Measurements from ENCODE around the gene NF2.

Gene NF2

GRCh38 chr22:29726512-29727130 lies 123.2 kb downstream of the NF2 start:
- Histone ChIP-seq H3K4me1 (peaks cover 10% of the 10 kb centered on the region), H3K27me3 (no peaks in the 10 kb centered on the region; the same call in 1 of the 2 replicates), H3K36me3 (no peaks in the 10 kb centered on the region), H3K4me3 (ENCODE audit: low read depth, low read length) (no peak overlapping the region), H3K9me3 (no peaks in the 10 kb centered on the region)
- no peak for DNase-seq
- no peak for TF ChIP-seq CTCF (IDR thresholded peaks at IDR 0.05; ENCODE audit: low read depth, low read length)

DNA sequence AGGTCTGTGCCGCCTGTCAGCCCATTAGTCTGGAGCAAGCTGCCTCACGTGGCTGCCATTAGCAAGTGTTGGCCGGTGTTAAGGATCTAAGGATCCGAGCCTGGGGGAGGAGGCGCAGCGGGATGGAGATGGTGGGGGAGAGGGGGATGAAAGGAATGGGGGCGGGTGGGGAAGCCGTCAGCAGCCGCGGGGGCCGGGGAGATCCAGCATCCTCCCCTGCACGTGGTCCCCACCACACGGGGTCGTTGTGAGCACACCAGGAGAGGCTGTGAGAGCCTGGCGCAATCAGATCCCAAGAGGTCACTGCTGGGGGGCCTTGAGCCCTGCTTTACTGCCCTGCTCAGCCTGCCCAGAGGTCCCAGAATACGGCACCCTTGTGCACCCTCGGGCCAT lies 123.7 kb downstream of the NF2 start:
- Histone ChIP-seq H3K4me1 (peaks cover 5% of the 10 kb centered on the region), H3K4me3 (ENCODE audit: low read depth, low read length) (no peak overlapping the region), H3K27me3 (no peaks in the 10 kb centered on the region), H3K9me3 (no peaks in the 10 kb centered on the region), H3K36me3 (no peaks in the 10 kb centered on the region)
- peak; percentile 81 for DNase-seq
- TF ChIP-seq CTCF (IDR thresholded peaks at IDR 0.05; ENCODE audit: low read depth, low read length) = peak; percentile 55

- no peak for TF ChIP-seq CTCF (IDR thresholded peaks at IDR 0.05; ENCODE audit: low read depth, low read length)
- no peak overlapping the region for H3K4me3 ChIP-seq (ENCODE audit: low read depth, low read length)
- H3K4me1 ChIP-seq = peaks cover 14% of the 10 kb centered on the region
- no peaks in the 10 kb centered on the region for H3K9me3 ChIP-seq
- DNase-seq = no peak
- no peaks in the 10 kb centered on the region for H3K27me3 ChIP-seq
- no peaks in the 10 kb centered on the region for H3K36me3 ChIP-seq
These were observed 125.7 kb downstream of the NF2 start for GRCh38 chr22:29729161-29729560.

DNA sequence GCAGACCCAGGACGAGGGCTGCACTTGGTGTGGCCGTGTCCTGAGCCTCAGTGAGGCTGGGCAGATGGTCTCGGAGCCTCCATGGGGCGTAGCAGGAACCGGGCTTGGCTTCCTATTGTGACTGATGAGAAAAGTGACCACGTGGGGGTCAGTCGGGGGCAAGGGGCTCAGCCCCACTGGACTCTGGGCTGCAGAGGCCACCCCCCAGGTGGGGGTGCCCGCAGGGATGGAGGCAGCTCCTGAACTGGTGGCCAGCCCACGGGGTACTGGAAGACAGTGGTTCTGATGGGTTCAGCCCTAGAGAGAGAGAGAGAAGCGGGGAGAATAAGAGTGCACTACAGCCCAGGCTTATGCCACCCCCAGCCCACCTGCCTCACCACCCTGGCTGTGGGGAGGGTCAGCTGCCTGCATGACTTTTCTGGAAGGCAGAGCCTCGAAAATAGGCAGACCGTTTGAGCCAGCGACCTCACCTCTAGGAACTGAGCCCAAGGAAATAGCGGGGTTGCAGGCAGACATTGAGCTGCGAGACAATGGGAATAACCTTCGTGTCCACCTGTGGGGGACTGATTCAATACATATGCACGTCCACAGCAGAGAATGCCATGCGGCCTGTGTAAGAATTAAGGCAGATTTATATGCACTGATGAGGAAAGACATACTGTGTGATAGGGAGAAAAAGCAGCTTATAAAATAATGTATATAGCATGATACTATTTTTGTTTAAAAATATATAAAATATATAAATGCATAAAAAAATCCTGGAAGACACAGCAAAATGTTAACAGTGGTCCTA lies 127.8 kb downstream of the NF2 start:
- no peak for DNase-seq
- no peak for TF ChIP-seq CTCF (IDR thresholded peaks at IDR 0.05; ENCODE audit: low read depth, low read length)
- Histone ChIP-seq H3K9me3 (no peaks in the 10 kb centered on the region), H3K4me3 (ENCODE audit: low read depth, low read length) (no peak overlapping the region), H3K27me3 (no peaks in the 10 kb centered on the region), H3K4me1 (peaks cover 19% of the 10 kb centered on the region), H3K36me3 (no peaks in the 10 kb centered on the region)

DNA sequence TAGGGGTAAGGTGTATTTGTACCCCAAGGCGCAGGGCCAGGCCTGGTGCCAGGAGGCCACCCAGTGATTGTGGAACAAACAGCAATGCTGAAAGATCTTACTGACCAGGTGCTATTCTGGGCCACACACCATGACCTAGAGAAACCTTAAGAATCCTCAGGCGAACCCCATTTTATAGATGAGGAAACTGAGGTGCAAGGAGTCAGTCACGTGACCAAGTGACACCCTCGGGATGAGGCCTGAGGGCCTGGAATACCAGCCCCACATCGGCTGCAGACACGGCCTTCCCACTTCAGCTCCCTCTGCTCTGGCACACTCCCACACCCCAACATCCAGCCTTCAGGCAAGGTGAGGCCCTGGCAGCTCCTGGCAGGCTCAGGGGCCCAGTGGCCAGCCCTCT lies 129.4 kb downstream of the NF2 start:
- Histone ChIP-seq H3K9me3 (no peaks in the 10 kb centered on the region), H3K4me3 (ENCODE audit: low read depth, low read length) (no peak overlapping the region), H3K27me3 (no peaks in the 10 kb centered on the region), H3K4me1 (peaks cover 19% of the 10 kb centered on the region), H3K36me3 (no peaks in the 10 kb centered on the region)
- DNase-seq = no peak
- TF ChIP-seq CTCF (IDR thresholded peaks at IDR 0.05; ENCODE audit: low read depth, low read length) = no peak

Data from BE2C (cell line).